HG03354 (cell line): Measurements from ENCODE around the gene ADH4.
"Not testable (repeated sequence)": the region's sequence is repeated elsewhere in the genome, so short reads cannot be mapped to it uniquely, and the experiment has no call there.

Experiments
- ATAC-seq: cut with Tn5 transposase; IDR thresholded peaks from one replicate; pipeline ENCODE4 v1.9.1; 2021; ENCODE audit warnings: mild to moderate bottlenecking; ENCODE audit not compliant: unreplicated experiment, poor library complexity, severe bottlenecking

Gene ADH4

GRCh38 chr4:99088023-99088449, 56.1 kb downstream of the ADH4 start:
- ATAC-seq = peak; percentile 28

- ATAC-seq = no peak
Observed at GRCh38 chr4:99084595-99084994, 59.5 kb downstream of the ADH4 start.

GRCh38 chr4:99082192-99082591, 61.9 kb downstream of the ADH4 start:
- no peak for ATAC-seq

GRCh38 chr4:99080869-99081268, 63.2 kb downstream of the ADH4 start:
- ATAC-seq = not testable (repeated sequence)

- ATAC-seq = no peak
Observed at GRCh38 chr4:99079625-99080295, 64.3 kb downstream of the ADH4 start.

GRCh38 chr4:99078931-99079624, 65.0 kb downstream of the ADH4 start:
- no peak for ATAC-seq

- no peak for ATAC-seq
Observed at GRCh38 chr4:99078336-99078735, 65.8 kb downstream of the ADH4 start.

GRCh38 chr4:99077177-99077576, 66.9 kb downstream of the ADH4 start:
- ATAC-seq = no peak

- ATAC-seq = no peak
Observed at GRCh38 chr4:99076292-99076976, 67.7 kb downstream of the ADH4 start.

- no peak for ATAC-seq
Observed at GRCh38 chr4:99074816-99075215, 69.3 kb downstream of the ADH4 start.
